Aorta (tissue), 5 donors: ENCODE results near the gene CBX5. TPM values are rescaled to one million over a fixed set of nuclear protein-coding genes. Genes with fewer than 3 reads are reported as not detected.

Source experiments
- ATAC-seq: fragments of 200-7000 bp; cut with Tn5 transposase; one replicate; pipeline ENCODE4 v1.9.1; 2022; ENCODE audit warnings: moderate library complexity; ENCODE audit not compliant: low FRiP score
- DNase-seq, 2 donors: peaks; one replicate each; pipeline ENCODE4 v3.0.0-alpha.2; 2020
- H3K27ac ChIP-seq, 2 donors: one replicate each; pipeline ENCODE4 v1.5.1; 2013; ENCODE audit warnings: low read length in 2 of 2, mild to moderate bottlenecking in 2 of 2, moderate library complexity in 2 of 2, control low read depth in 1 of 2, inconsistent platforms in 1 of 2, low read depth in 1 of 2
- H3K27me3 ChIP-seq, 2 donors: one replicate each; pipeline ENCODE4 v1.6.1; 2013; ENCODE audit warnings: control low read depth in 1 of 2, low read length in 1 of 2, mild to moderate bottlenecking in 1 of 2, moderate library complexity in 1 of 2; ENCODE audit not compliant: insufficient read depth in 2 of 2, control insufficient read depth in 1 of 2
- H3K36me3 ChIP-seq, 2 donors: one replicate each; pipeline ENCODE4 v1.6.1; 2013; ENCODE audit warnings: control low read depth in 1 of 2, low read length in 1 of 2, mild to moderate bottlenecking in 1 of 2; ENCODE audit not compliant: insufficient read depth in 2 of 2, control insufficient read depth in 1 of 2
- H3K4me1 ChIP-seq, 2 donors: one replicate each; pipeline ENCODE4 v1.6.1; 2013; ENCODE audit warnings: low read length in 2 of 2, control low read depth in 1 of 2, mild to moderate bottlenecking in 1 of 2, moderate library complexity in 1 of 2; ENCODE audit not compliant: insufficient read depth in 2 of 2, control insufficient read depth in 1 of 2
- H3K4me3 ChIP-seq, 2 donors: one replicate each; pipeline ENCODE4 v1.5.1; 2013; ENCODE audit warnings: low read length in 2 of 2, control low read depth in 1 of 2, mild to moderate bottlenecking in 1 of 2
- H3K9me3 ChIP-seq: one replicate; pipeline ENCODE4 v1.6.1; 2013; ENCODE audit warnings: mild to moderate bottlenecking, low read length; ENCODE audit not compliant: control insufficient read depth
- WGBS, 2 donors: extraction: QIAGEN DNeasy Blood & Tissue Kit; methylation state at CpG; one replicate each; pipeline ENCODE4 v1.1.7; 2013; 5-methylcytosine and 5-hydroxymethylcytosine counted together
- intact Hi-C, 2 donors: fragments of 100-400 bp; cut with DNase I; formaldehyde crosslinking; loops; one replicate each; pipeline versions ENCODE4 v1.14.2 to v1.15.0; 2022
- polyA plus RNA-seq, 2 donors: library from polyadenylated mRNA; stranded (reverse); fragments of 200-250 nt; gene quantifications; one replicate each; pipeline ENCODE4 v1.2.3, GENCODE V29; 2013
- total RNA-seq, 2 donors: library from RNA; stranded (reverse); fragmentation: NEBNext Ultra II Directional; extraction: Animal tissue kit (Norgen Biotek cat#: 25700); gene quantifications; one replicate each; pipeline ENCODE4 v1.2.1, GENCODE V29; 2021
- donor health status: healthy with polysubstance abuse.
- donor health status: Bipolar disorder and iron deficiency.
- donor health status: DM: no; HTN: no; CAD: no.
- donor health status: DM: no; HTN: no; CAD: no.
- donor health status: DM: yes; HTN: yes; CAD: no.

CBX5 gene
- total and polyA plus RNA-seq, 4 donors: 9.4 to 67.8 (median 39.0) TPM

- no peak overlapping the region for H3K4me3 ChIP-seq
- no peaks in the 10 kb centered on the region for H3K9me3 ChIP-seq
- no peak overlapping the region for H3K27ac ChIP-seq
- H3K27me3 ChIP-seq: no peaks in the 10 kb centered on the region
- no peaks in the 10 kb centered on the region for H3K36me3 ChIP-seq
- 88 to 90% methylated on average over 5 of the region's 5 CpGs for WGBS, 2 donors
- DNase-seq (no peak), ATAC-seq (no peak)
- H3K4me1 ChIP-seq: no peaks in the 10 kb centered on the region
- intact Hi-C loops: loop anchor here in 1 of 2 donors (5.0 kb wide), 1 partner anchor 66 kb away; the partner anchor contains the start of gene GPR84
These were observed 16.6 kb upstream of the CBX5 start for GRCh38 chr12:54296393-54297099.

- no peaks in the 10 kb centered on the region for H3K4me1 ChIP-seq
- no peak overlapping the region for H3K4me3 ChIP-seq
- no peaks in the 10 kb centered on the region for H3K36me3 ChIP-seq
- no peak overlapping the region for H3K27ac ChIP-seq
- no peaks in the 10 kb centered on the region for H3K9me3 ChIP-seq
- intact Hi-C loops: loop anchor here (1.0 to 5.0 kb wide), 2 partner anchors 67 kb away; partner anchors contain the start of gene GPR84 (in 1 of the 2)
- DNase-seq (no peak), ATAC-seq (peak; percentile 4)
- WGBS, 2 donors: 86 to 90% methylated on average over 7 to 9 of the region's 9 CpGs
- no peaks in the 10 kb centered on the region for H3K27me3 ChIP-seq
These were observed 15.1 kb upstream of the CBX5 start for GRCh38 chr12:54294953-54295566.

GRCh38 chr12:54294152-54294952 lies 14.4 kb upstream of the CBX5 start:
- DNase-seq: peak; percentile 72 to 84
- Histone ChIP-seq H3K4me3 (no peak overlapping the region), H3K36me3 (no peaks in the 10 kb centered on the region), H3K9me3 (no peaks in the 10 kb centered on the region), H3K4me1 (no peaks in the 10 kb centered on the region), H3K27ac (no peak overlapping the region), H3K27me3 (no peaks in the 10 kb centered on the region)
- WGBS, 2 donors: 78 to 79% methylated on average over 9 of the region's 9 CpGs
- peak; percentile 77 for ATAC-seq
- intact Hi-C loops: loop anchor here in 1 of 2 donors (1.0 kb wide), 1 partner anchor 68 kb away; no protein-coding TSS in a partner anchor

- H3K9me3 ChIP-seq: no peaks in the 10 kb centered on the region
- H3K4me3 ChIP-seq: no peak overlapping the region
- H3K36me3 ChIP-seq: no peaks in the 10 kb centered on the region
- intact Hi-C loops: no loop called here
- DNase-seq (no peak), ATAC-seq (no peak)
- 97 to 99% methylated on average over 7 of the region's 7 CpGs for WGBS, 2 donors
- H3K27ac ChIP-seq: no peak overlapping the region
- H3K4me1 ChIP-seq: no peaks in the 10 kb centered on the region
- H3K27me3 ChIP-seq: no peaks in the 10 kb centered on the region
These were observed 13.0 kb upstream of the CBX5 start for GRCh38 chr12:54292931-54293241.

- DNase-seq: peak in 1 of 2 donors; percentile 43
- no peaks in the 10 kb centered on the region for H3K9me3 ChIP-seq
- WGBS, 2 donors: 93% methylated on average over 30 of the region's 30 CpGs
- H3K4me1 ChIP-seq: no peaks in the 10 kb centered on the region
- no peak overlapping the region for H3K4me3 ChIP-seq
- H3K27me3 ChIP-seq: no peaks in the 10 kb centered on the region
- H3K36me3 ChIP-seq: peaks cover 0 to 2% of the 10 kb centered on the region in 2 donors
- ATAC-seq: no peak
- no peak overlapping the region for H3K27ac ChIP-seq
- intact Hi-C loops: no loop called here
These were observed 12.4 kb upstream of the CBX5 start for GRCh38 chr12:54292083-54292930.

- no peaks in the 10 kb centered on the region for H3K27me3 ChIP-seq
- H3K9me3 ChIP-seq: no peaks in the 10 kb centered on the region
- WGBS, 2 donors: 60 to 62% methylated on average over 8 of the region's 8 CpGs
- H3K4me1 ChIP-seq: no peaks in the 10 kb centered on the region
- no peak overlapping the region for H3K27ac ChIP-seq
- peak in 1 of 2 donors; percentile 20 for DNase-seq
- no peak overlapping the region for H3K4me3 ChIP-seq
- H3K36me3 ChIP-seq: peaks cover 5 to 11% of the 10 kb centered on the region in 2 donors
- ATAC-seq: no peak
- intact Hi-C loops: loop anchor here in 1 of 2 donors (5.0 kb wide), 1 partner anchor 35 kb away; no protein-coding TSS in a partner anchor
These were observed 7.6 kb upstream of the CBX5 start for GRCh38 chr12:54287261-54288157.

- Histone ChIP-seq H3K27me3 (no peaks in the 10 kb centered on the region), H3K27ac (peak overlapping the region; percentile 4 to 36), H3K4me1 (no peaks in the 10 kb centered on the region), H3K4me3 (no peak overlapping the region), H3K9me3 (no peaks in the 10 kb centered on the region), H3K36me3 (peaks cover 5 to 12% of the 10 kb centered on the region in 2 donors)
- 50 to 52% methylated on average over 12 of the region's 12 CpGs for WGBS, 2 donors
- intact Hi-C loops: loop anchor here in 1 of 2 donors (5.0 kb wide), 1 partner anchor 34 kb away; no protein-coding TSS in a partner anchor
- no peak for ATAC-seq
- no peak for DNase-seq
These were observed 6.4 kb upstream of the CBX5 start for GRCh38 chr12:54286042-54287030.
